ENCODE measurements around the gene LEUTX.
"Not testable (repeated sequence)": the region's sequence is repeated elsewhere in the genome, so short reads cannot be mapped to it uniquely, and the experiment has no call there.

LEUTX gene

GRCh38 chr19:39778763-39779162, at the start of gene LEUTX:
Gene LEUTX (plus strand): TSS chr19:39778854. CDS start chr19:39778921, 67 bp downstream.
- in situ Hi-C loops (cut with MboI; ENCODE audit: low sequenced_read_pairs): no loop called here

- in situ Hi-C loops (cut with MboI; ENCODE audit: low sequenced_read_pairs): no loop called here
Measured at GRCh38 chr19:39729594-39729993, 49.1 kb upstream of the LEUTX start.

GRCh38 chr19:39731685-39732084, 47.0 kb upstream of the LEUTX start:
- in situ Hi-C loops (cut with MboI; ENCODE audit: low sequenced_read_pairs): no loop called here

- in situ Hi-C loops (cut with MboI; ENCODE audit: low sequenced_read_pairs): no loop called here
Measured at GRCh38 chr19:39733841-39734240, 44.8 kb upstream of the LEUTX start.

- in situ Hi-C loops (cut with MboI; ENCODE audit: low sequenced_read_pairs): no loop called here
Measured at GRCh38 chr19:39735688-39736087, 43.0 kb upstream of the LEUTX start.

- in situ Hi-C loops (cut with MboI; ENCODE audit: low sequenced_read_pairs): no loop called here
Measured at GRCh38 chr19:39736088-39736487, 42.6 kb upstream of the LEUTX start.

GRCh38 chr19:39737351-39737750, 41.3 kb upstream of the LEUTX start:
- in situ Hi-C loops (cut with MboI; ENCODE audit: low sequenced_read_pairs): no loop called here

- in situ Hi-C loops (cut with MboI; ENCODE audit: low sequenced_read_pairs): no loop called here
Measured at GRCh38 chr19:39737891-39738290, 40.8 kb upstream of the LEUTX start, which contains the start of gene CLC. Gene CLC (minus strand): TSS chr19:39738029. CDS start chr19:39737952, 77 bp downstream.

- in situ Hi-C loops (cut with MboI; ENCODE audit: low sequenced_read_pairs): no loop called here
Measured at GRCh38 chr19:39738814-39739213, 39.8 kb upstream of the LEUTX start.

- in situ Hi-C loops (cut with MboI; ENCODE audit: low sequenced_read_pairs): no loop called here
Measured at GRCh38 chr19:39740395-39740794, 38.3 kb upstream of the LEUTX start.

- in situ Hi-C loops (cut with MboI; ENCODE audit: low sequenced_read_pairs): no loop called here
Measured at GRCh38 chr19:39745643-39746042, 33.0 kb upstream of the LEUTX start.

GRCh38 chr19:39746836-39747529, 31.7 kb upstream of the LEUTX start:
- in situ Hi-C loops (cut with MboI; ENCODE audit: low sequenced_read_pairs): no loop called here

- in situ Hi-C loops (cut with MboI; ENCODE audit: low sequenced_read_pairs): no loop called here
Measured at GRCh38 chr19:39749981-39750380, 28.7 kb upstream of the LEUTX start.

- in situ Hi-C loops (cut with MboI; ENCODE audit: low sequenced_read_pairs): no loop called here
Measured at GRCh38 chr19:39752390-39752789, 26.3 kb upstream of the LEUTX start.

- in situ Hi-C loops (cut with MboI; ENCODE audit: low sequenced_read_pairs): no loop called here
Measured at GRCh38 chr19:39752795-39753194, 25.9 kb upstream of the LEUTX start.

- in situ Hi-C loops (cut with MboI; ENCODE audit: low sequenced_read_pairs): no loop called here
Measured at GRCh38 chr19:39754544-39754943, 24.1 kb upstream of the LEUTX start.

- in situ Hi-C loops (cut with MboI; ENCODE audit: low sequenced_read_pairs): no loop called here
Measured at GRCh38 chr19:39754971-39755370, 23.7 kb upstream of the LEUTX start.

GRCh38 chr19:39759457-39760184, 19.0 kb upstream of the LEUTX start:
- in situ Hi-C loops (cut with MboI; ENCODE audit: low sequenced_read_pairs): no loop called here

- in situ Hi-C loops (cut with MboI; ENCODE audit: low sequenced_read_pairs): not testable (repeated sequence)
Measured at GRCh38 chr19:39761851-39762250, 16.8 kb upstream of the LEUTX start.

GRCh38 chr19:39765091-39766076, 13.3 kb upstream of the LEUTX start:
- in situ Hi-C loops (cut with MboI; ENCODE audit: low sequenced_read_pairs): no loop called here

GRCh38 chr19:39768334-39768733, 10.3 kb upstream of the LEUTX start:
- in situ Hi-C loops (cut with MboI; ENCODE audit: low sequenced_read_pairs): no loop called here
